Gastrocnemius medialis (tissue), 4 donors: ENCODE measurements around the gene REST.

Experiments used
- POLR2A ChIP-seq, 2 donors: fragments of 450-650 bp; IDR thresholded peaks; one replicate each; pipeline ENCODE4 v1.6.1; 2017; ENCODE audit warnings: antibody characterized with exemption in 2 of 2, mild to moderate bottlenecking in 2 of 2, moderate library complexity in 2 of 2
- TF ChIP-seq, protein P1 (sequence below), 5 experiments: fragments of 450-650 bp in 3 of 5; fragments of 200-600 bp in 2 of 5; sonication (generic) in 2 of 5; IDR thresholded peaks in 4 of 5; conservative IDR thresholded peaks in 1 of 5; 1 replicate in 4 of 5; 2 replicates in 1 of 5; pipeline ENCODE4 v1.5.1; 2016 to 2019; ENCODE audit warnings: antibody characterized with exemption in 5 of 5, mild to moderate bottlenecking in 3 of 5, moderate library complexity in 3 of 5

DNA sequence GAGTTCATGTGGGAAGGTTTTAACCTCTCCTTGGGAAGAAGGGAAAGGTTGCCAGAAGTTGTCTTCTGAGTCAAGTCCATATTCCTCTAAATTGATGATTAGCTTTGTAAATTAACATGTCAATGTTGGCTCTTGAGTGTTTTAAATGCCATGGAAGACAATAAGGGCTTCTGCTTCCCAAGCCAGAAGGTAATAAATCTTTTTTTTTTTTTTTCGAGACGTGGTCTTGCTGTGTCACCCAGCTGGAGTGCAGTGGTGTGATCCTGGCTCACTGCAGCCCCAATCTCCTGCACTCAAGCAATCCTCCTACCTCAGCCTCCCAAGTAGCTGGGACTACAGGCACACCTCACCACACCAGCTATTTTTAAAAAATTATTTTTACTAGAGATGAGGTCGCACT is 5.0 kb upstream of the REST start:
- TF ChIP-seq, protein P1, sequence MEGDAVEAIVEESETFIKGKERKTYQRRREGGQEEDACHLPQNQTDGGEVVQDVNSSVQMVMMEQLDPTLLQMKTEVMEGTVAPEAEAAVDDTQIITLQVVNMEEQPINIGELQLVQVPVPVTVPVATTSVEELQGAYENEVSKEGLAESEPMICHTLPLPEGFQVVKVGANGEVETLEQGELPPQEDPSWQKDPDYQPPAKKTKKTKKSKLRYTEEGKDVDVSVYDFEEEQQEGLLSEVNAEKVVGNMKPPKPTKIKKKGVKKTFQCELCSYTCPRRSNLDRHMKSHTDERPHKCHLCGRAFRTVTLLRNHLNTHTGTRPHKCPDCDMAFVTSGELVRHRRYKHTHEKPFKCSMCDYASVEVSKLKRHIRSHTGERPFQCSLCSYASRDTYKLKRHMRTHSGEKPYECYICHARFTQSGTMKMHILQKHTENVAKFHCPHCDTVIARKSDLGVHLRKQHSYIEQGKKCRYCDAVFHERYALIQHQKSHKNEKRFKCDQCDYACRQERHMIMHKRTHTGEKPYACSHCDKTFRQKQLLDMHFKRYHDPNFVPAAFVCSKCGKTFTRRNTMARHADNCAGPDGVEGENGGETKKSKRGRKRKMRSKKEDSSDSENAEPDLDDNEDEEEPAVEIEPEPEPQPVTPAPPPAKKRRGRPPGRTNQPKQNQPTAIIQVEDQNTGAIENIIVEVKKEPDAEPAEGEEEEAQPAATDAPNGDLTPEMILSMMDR (IDR thresholded peaks at IDR 0.05 in 4 of 5, conservative IDR thresholded peaks at IDR 0.05 in 1 of 5), result no peak
- no peak for TF ChIP-seq POLR2A (IDR thresholded peaks at IDR 0.05)
